HCT116 (cell line): Measurements from ENCODE around the gene PCSK9. TPM values are rescaled to one million over a fixed set of nuclear protein-coding genes. Genes with fewer than 3 reads are reported as not detected.

ENCODE experiments used
- ATAC-seq: fragments of 200-7000 bp; cut with Tn5 transposase; 2 replicates; pipeline ENCODE4 v1.9.1; 2020; ENCODE audit warnings: mild to moderate bottlenecking, moderate library complexity
- BruUV-seq: library from RNA; stranded (reverse); fragments of 400-500 nt; replicated peaks from 2 replicates; lab custom pipeline; 2021; lab: Mats Ljungman, UMichigan
- CTCF ChIA-PET: fragments of 300-600 bp; sonication (Branson Sonifier 250); formaldehyde crosslinking; loops from one replicate; lab custom pipeline; 2021; ENCODE audit warnings: antibody characterized with exemption; lab: Charles Lee
- POLR2A ChIA-PET: fragments of 300-600, 350-600 bp; sonication (Branson Sonifier 250); formaldehyde crosslinking; loops from one replicate; lab custom pipeline; 2021; ENCODE audit warnings: antibody characterized with exemption; lab: Charles Lee
- RAD21 ChIA-PET, 2 experiments: fragments of 300-600 bp; sonication (Branson Sonifier 250); formaldehyde crosslinking; loops; one replicate each; lab custom pipeline; 2023; ENCODE audit warnings: low total read pairs in 2 of 2; ENCODE audit not compliant: uncharacterized antibody in 2 of 2, unreplicated experiment in 2 of 2, low non-redundant PET in 1 of 2; lab: Charles Lee
- DNase-seq: peaks from one replicate; pipeline ENCODE4 v3.0.0-alpha.2; 2010; ENCODE audit warnings: low read depth, low spot score
- H2AFZ ChIP-seq: fragments of 200-600 bp; shearing (Covaris generic), sonication (generic); 2 replicates; pipeline ENCODE4 v1.6.1; 2017; ENCODE audit warnings: low read depth, mixed run types, mixed read lengths, antibody characterized with exemption, low read length; ENCODE audit not compliant: poor library complexity, severe bottlenecking
- H3K27ac ChIP-seq: 2 replicates; pipeline ENCODE4 v1.5.1; 2012; ENCODE audit warnings: low read depth, low read length
- H3K27me3 ChIP-seq: fragments of 200-600 bp; sonication (generic); 2 replicates; pipeline ENCODE4 v1.6.1; 2016; ENCODE audit warnings: mixed run types, low read length, mixed read lengths; ENCODE audit not compliant: insufficient read depth
- H3K36me3 ChIP-seq, 2 experiments: fragments of 200-500 bp in 1 of 2; fragments of 200-600 bp in 1 of 2; sonication (Bioruptor generic) in 1 of 2; sonication (generic) in 1 of 2; 2 replicates each; pipeline versions ENCODE4 v1.5.1 to v1.6.1; 2014 to 2016; ENCODE audit warnings: low read length in 2 of 2, inconsistent platforms in 1 of 2, mixed read lengths in 1 of 2, mixed run types in 1 of 2; ENCODE audit not compliant: insufficient read depth in 2 of 2, control insufficient read depth in 1 of 2
- H3K4me1 ChIP-seq, 2 experiments: fragments of 200-600 bp in 1 of 2; sonication (generic) in 1 of 2; 2 replicates each; pipeline versions ENCODE4 v1.5.1 to v1.6.1; 2012 to 2017; ENCODE audit warnings: low read length in 2 of 2, inconsistent platforms in 1 of 2, mild to moderate bottlenecking in 1 of 2, mixed read lengths in 1 of 2, mixed run types in 1 of 2, moderate library complexity in 1 of 2; ENCODE audit not compliant: insufficient read depth in 2 of 2, control insufficient read depth in 1 of 2
- H3K4me2 ChIP-seq: fragments of 200-600 bp; sonication (generic); 2 replicates; pipeline ENCODE4 v1.6.1; 2017; ENCODE audit warnings: mixed run types, low read length, mixed read lengths
- H3K4me3 ChIP-seq, 2 experiments: fragments of 200-600 bp in 1 of 2; sonication (generic) in 1 of 2; replicated peaks in 1 of 2; 2 replicates each; pipeline ENCODE4 v1.5.1; 2011 to 2016; ENCODE audit warnings: low read length in 2 of 2, control low read depth in 1 of 2, low read depth in 1 of 2, mild to moderate bottlenecking in 1 of 2, mixed read lengths in 1 of 2, mixed run types in 1 of 2
- H3K79me2 ChIP-seq: fragments of 200-600 bp; sonication (generic); 2 replicates; pipeline ENCODE4 v1.6.1; 2017; ENCODE audit warnings: mild to moderate bottlenecking, mixed run types, low read length, moderate library complexity, mixed read lengths; ENCODE audit not compliant: insufficient read depth
- H3K9ac ChIP-seq: fragments of 200-600 bp; sonication (generic); 2 replicates; pipeline ENCODE4 v1.6.1; 2016; ENCODE audit warnings: low read length, mixed read lengths
- H3K9me2 ChIP-seq: fragments of 200-600 bp; sonication (generic), shearing (Covaris generic); 2 replicates; pipeline ENCODE4 v1.6.1; 2017; ENCODE audit warnings: mixed run types, mild to moderate bottlenecking, moderate library complexity; ENCODE audit not compliant: insufficient read depth
- H3K9me3 ChIP-seq, 2 experiments: fragments of 200-500 bp in 1 of 2; fragments of 200-600 bp in 1 of 2; sonication (Bioruptor generic) in 1 of 2; sonication (generic) in 1 of 2; 2 replicates each; pipeline ENCODE4 v1.6.1; 2014 to 2017; ENCODE audit warnings: low read length in 2 of 2, mixed read lengths in 2 of 2, inconsistent platforms in 1 of 2, low read depth in 1 of 2, mild to moderate bottlenecking in 1 of 2, mixed run types in 1 of 2, moderate library complexity in 1 of 2; ENCODE audit not compliant: control insufficient read depth in 1 of 2, insufficient read depth in 1 of 2
- H4K20me1 ChIP-seq: fragments of 200-600 bp; sonication (generic), shearing (Covaris generic); 2 replicates; pipeline ENCODE4 v1.6.1; 2017; ENCODE audit warnings: mixed run types, mild to moderate bottlenecking, moderate library complexity; ENCODE audit not compliant: insufficient read depth
- ATF3 ChIP-seq: IDR thresholded peaks from 2 replicates; pipeline ENCODE4 v1.6.1; 2012
- CBX3 ChIP-seq: IDR thresholded peaks from 2 replicates; pipeline ENCODE4 v1.6.1; 2012; ENCODE audit warnings: low read depth
- CTCF ChIP-seq, 3 experiments: fragments of 200-600 bp in 1 of 3; sonication (generic) in 1 of 3; IDR thresholded peaks in 2 of 3; conservative IDR thresholded peaks in 1 of 3; 2 replicates each; pipeline ENCODE4 v1.5.1; 2012 to 2017; ENCODE audit warnings: low read depth in 2 of 3, low read length in 2 of 3, antibody characterized with exemption in 1 of 3, borderline replicate concordance in 1 of 3, control low read depth in 1 of 3, mild to moderate bottlenecking in 1 of 3, mixed read lengths in 1 of 3, mixed run types in 1 of 3, moderate library complexity in 1 of 3; ENCODE audit not compliant: insufficient read depth in 1 of 3
- EZH2 ChIP-seq: fragments of 200-600 bp; sonication (generic); IDR thresholded peaks from 2 replicates; pipeline ENCODE4 v1.6.1; 2017; ENCODE audit warnings: antibody characterized with exemption, mixed run types
- EZH2phosphoT487 ChIP-seq: fragments of 200-600 bp; IDR thresholded peaks from 2 replicates; pipeline ENCODE4 v1.6.1; 2018; ENCODE audit warnings: antibody characterized with exemption, borderline replicate concordance
- FOSL1 ChIP-seq: IDR thresholded peaks from 2 replicates; pipeline ENCODE4 v1.6.1; 2012; ENCODE audit warnings: low read depth
- JUND ChIP-seq: IDR thresholded peaks from 2 replicates; pipeline ENCODE4 v1.6.1; 2012
- MAX ChIP-seq: IDR thresholded peaks from 2 replicates; pipeline ENCODE4 v1.6.1; 2012
- POLR2A ChIP-seq: IDR thresholded peaks from 2 replicates; pipeline ENCODE4 v1.7.0; 2011; ENCODE audit warnings: borderline replicate concordance; ENCODE audit not compliant: insufficient read depth, insufficient read length; ENCODE audit errors: extremely low read depth
- REST ChIP-seq: IDR thresholded peaks from 2 replicates; pipeline ENCODE4 v1.6.1; 2012; ENCODE audit warnings: low read depth
- SIN3A ChIP-seq: IDR thresholded peaks from 2 replicates; pipeline ENCODE4 v1.6.1; 2012; ENCODE audit warnings: low read depth
- SP1 ChIP-seq: IDR thresholded peaks from 2 replicates; pipeline ENCODE4 v1.6.1; 2012; ENCODE audit warnings: low read depth
- TCF7L2 ChIP-seq: IDR thresholded peaks from 2 replicates; pipeline ENCODE4 v1.7.0; 2011; ENCODE audit warnings: borderline replicate concordance, inconsistent platforms; ENCODE audit not compliant: insufficient read depth, insufficient read length; ENCODE audit errors: extremely low read depth
- ZFX ChIP-seq: fragments of 450-650 bp; IDR thresholded peaks from 2 replicates; pipeline ENCODE4 v1.6.1; 2017
- ZNF274 ChIP-seq: fragments of 200-500 bp; sonication (Bioruptor generic); IDR thresholded peaks from 2 replicates; pipeline ENCODE4 v1.6.1; 2014; ENCODE audit warnings: mild to moderate bottlenecking, low read depth, low read length, inconsistent platforms
- intact Hi-C: fragments of 100-400 bp; cut with micrococcal nuclease; formaldehyde crosslinking; loops from 2 replicates; pipeline ENCODE4 v1.10.0; 2022
- total RNA-seq: library from RNA; stranded (reverse); gene quantifications from one replicate; pipeline ENCODE4 v1.2.1, GENCODE V29; 2021; ENCODE audit not compliant: unreplicated experiment

The PCSK9 gene
- total RNA-seq, 1 experiment from 2014 or later, result 39.6 TPM

GRCh38 chr1:55045430-55045829, 6.1 kb downstream of the PCSK9 start (continued):
- no peak for TF ChIP-seq REST
- TF ChIP-seq ZNF274, result no peak
- no peak for TF ChIP-seq CBX3
- TF ChIP-seq FOSL1, result no peak
- TF ChIP-seq TCF7L2, result no peak
- no peak for TF ChIP-seq ZFX
- TF ChIP-seq SP1, result no peak
- no peak for TF ChIP-seq SIN3A
- no peak for TF ChIP-seq JUND
- TF ChIP-seq EZH2phosphoT487, result no peak

GRCh38 chr1:55046871-55047270, 7.5 kb downstream of the PCSK9 start:
- H3K9ac ChIP-seq, result no peak overlapping the region
- no peaks in the 10 kb centered on the region for H3K9me3 ChIP-seq
- no peaks in the 10 kb centered on the region for H4K20me1 ChIP-seq
- no peak overlapping the region for H3K4me2 ChIP-seq
- H3K27ac ChIP-seq, result no peak overlapping the region
- no TSS peak for BruUV-seq
- no peak overlapping the region for H2AFZ ChIP-seq
- no peaks in the 10 kb centered on the region for H3K79me2 ChIP-seq
- H3K27me3 ChIP-seq, result no peaks in the 10 kb centered on the region
- ChIA-PET POLR2A (no interaction called here), CTCF (no interaction called here), RAD21 (no interaction called here)
- H3K4me3 ChIP-seq, result no peak overlapping the region
- DNase-seq (no peak), ATAC-seq (no peak)
- no peaks in the 10 kb centered on the region for H3K9me2 ChIP-seq
- H3K4me1 ChIP-seq, result no peaks in the 10 kb centered on the region
- H3K36me3 ChIP-seq, result 0 out of 4 replicates have a peak, but pooled peaks cover 0 to 9% of the 10 kb centered on the region in 2 experiments
- intact Hi-C loops, result no loop called here
- TF ChIP-seq ATF3, result no peak
- no peak for TF ChIP-seq EZH2
- TF ChIP-seq JUND, result no peak
- no peak for TF ChIP-seq EZH2phosphoT487
- TF ChIP-seq FOSL1, result no peak
- no peak for TF ChIP-seq REST
- TF ChIP-seq SIN3A, result no peak
- TF ChIP-seq POLR2A, result no peak
- no peak for TF ChIP-seq MAX
- TF ChIP-seq TCF7L2, result no peak
- no peak for TF ChIP-seq CBX3
- no peak for TF ChIP-seq ZFX
- no peak for TF ChIP-seq ZNF274
- no peak for TF ChIP-seq SP1
- TF ChIP-seq CTCF (IDR thresholded peaks at IDR 0.05 in 2 of 3, conservative IDR thresholded peaks at IDR 0.05 in 1 of 3; ENCODE audit: borderline replicate concordance in 1 of 3, insufficient read depth in 1 of 3, low read depth in 2 of 3, low read length in 2 of 3), result no peak
